ENCODE measurements around the gene TAOK3. TPM values are rescaled to one million over a fixed set of nuclear protein-coding genes. Genes with fewer than 3 reads are reported as not detected.

Gene TAOK3
- total RNA-seq, 1 donor from 2014 or later, result 15.7 TPM

GRCh38 chr12:118219772-118220171 lies 152.9 kb downstream of the TAOK3 start:
- Histone ChIP-seq H3K4me3 (ENCODE audit: insufficient read depth, low read depth, low read length) (no peak overlapping the region), H3K27ac (ENCODE audit: low read depth, low read length) (no peak overlapping the region), H3K9me3 (ENCODE audit: insufficient read depth, low read depth, low read length) (no peaks in the 10 kb centered on the region), H3K4me2 (ENCODE audit: low read length) (no peak overlapping the region), H3K4me1 (ENCODE audit: insufficient read depth, low read length) (no peaks in the 10 kb centered on the region), H3K36me3 (ENCODE audit: insufficient read depth, low read length) (no peaks in the 10 kb centered on the region), H3K27me3 (ENCODE audit: insufficient read depth, low read length) (no peaks in the 10 kb centered on the region), H3K9ac (ENCODE audit: low read length) (no peak overlapping the region), H4K20me1 (ENCODE audit: insufficient read depth, low read length) (no peaks in the 10 kb centered on the region), H3K79me2 (ENCODE audit: insufficient read depth, low read length) (no peaks in the 10 kb centered on the region), H2AFZ (ENCODE audit: low read depth, low read length) (no peak overlapping the region)
- H3K27ac Mint-ChIP-seq (ENCODE audit: unreplicated experiment), result no peak overlapping the region
- no peak for DNase-seq (ENCODE audit: low read depth)
- peaks cover 5% of the 10 kb centered on the region for H3K36me3 Mint-ChIP-seq (ENCODE audit: low read depth, unreplicated experiment)
- H3K4me3 Mint-ChIP-seq (ENCODE audit: unreplicated experiment), result no peak overlapping the region
- H3K9me3 Mint-ChIP-seq (ENCODE audit: unreplicated experiment), result no peaks in the 10 kb centered on the region
- no peaks in the 10 kb centered on the region for H3K4me1 Mint-ChIP-seq (ENCODE audit: low read depth, unreplicated experiment)
- no peak for TF ChIP-seq CTCF (IDR thresholded peaks at IDR 0.05; ENCODE audit: insufficient read depth, low read depth, low read length)
- TF ChIP-seq EZH2 (IDR thresholded peaks at IDR 0.05; ENCODE audit: insufficient read depth, low read length), result no peak
- no peaks in the 10 kb centered on the region for H3K27me3 Mint-ChIP-seq (ENCODE audit: low read depth, unreplicated experiment)
- no peak for FAIRE-seq

GRCh38 chr12:118219106-118219505 lies 153.6 kb downstream of the TAOK3 start:
- Histone ChIP-seq H3K27me3 (ENCODE audit: insufficient read depth, low read length) (no peaks in the 10 kb centered on the region), H3K4me2 (ENCODE audit: low read length) (no peak overlapping the region), H2AFZ (ENCODE audit: low read depth, low read length) (no peak overlapping the region), H3K27ac (ENCODE audit: low read depth, low read length) (no peak overlapping the region), H3K9ac (ENCODE audit: low read length) (no peak overlapping the region), H3K9me3 (ENCODE audit: insufficient read depth, low read depth, low read length) (no peaks in the 10 kb centered on the region), H3K36me3 (ENCODE audit: insufficient read depth, low read length) (no peaks in the 10 kb centered on the region), H3K4me1 (ENCODE audit: insufficient read depth, low read length) (no peaks in the 10 kb centered on the region), H4K20me1 (ENCODE audit: insufficient read depth, low read length) (no peaks in the 10 kb centered on the region), H3K4me3 (ENCODE audit: insufficient read depth, low read depth, low read length) (no peak overlapping the region), H3K79me2 (ENCODE audit: insufficient read depth, low read length) (no peaks in the 10 kb centered on the region)
- DNase-seq (ENCODE audit: low read depth) (no peak), FAIRE-seq (no peak)
- Mint-ChIP-seq H3K4me3 (ENCODE audit: unreplicated experiment) (no peak overlapping the region), H3K27me3 (ENCODE audit: low read depth, unreplicated experiment) (no peaks in the 10 kb centered on the region), H3K9me3 (ENCODE audit: unreplicated experiment) (no peaks in the 10 kb centered on the region), H3K27ac (ENCODE audit: unreplicated experiment) (no peak overlapping the region), H3K36me3 (ENCODE audit: low read depth, unreplicated experiment) (peaks cover 5% of the 10 kb centered on the region), H3K4me1 (ENCODE audit: low read depth, unreplicated experiment) (no peaks in the 10 kb centered on the region)
- no peak for TF ChIP-seq EZH2 (IDR thresholded peaks at IDR 0.05; ENCODE audit: insufficient read depth, low read length)
- no peak for TF ChIP-seq CTCF (IDR thresholded peaks at IDR 0.05; ENCODE audit: insufficient read depth, low read depth, low read length)

GRCh38 chr12:118213452-118213851 lies 159.3 kb downstream of the TAOK3 start:
- Histone ChIP-seq H3K4me2 (ENCODE audit: low read length) (no peak overlapping the region), H3K4me3 (ENCODE audit: insufficient read depth, low read depth, low read length) (no peak overlapping the region), H2AFZ (ENCODE audit: low read depth, low read length) (no peak overlapping the region), H3K27me3 (ENCODE audit: insufficient read depth, low read length) (no peaks in the 10 kb centered on the region), H3K27ac (ENCODE audit: low read depth, low read length) (no peak overlapping the region), H3K4me1 (ENCODE audit: insufficient read depth, low read length) (no peaks in the 10 kb centered on the region), H4K20me1 (ENCODE audit: insufficient read depth, low read length) (no peaks in the 10 kb centered on the region), H3K9me3 (ENCODE audit: insufficient read depth, low read depth, low read length) (no peaks in the 10 kb centered on the region), H3K79me2 (ENCODE audit: insufficient read depth, low read length) (no peaks in the 10 kb centered on the region), H3K9ac (ENCODE audit: low read length) (no peak overlapping the region), H3K36me3 (ENCODE audit: insufficient read depth, low read length) (peaks cover 4% of the 10 kb centered on the region)
- no peak for FAIRE-seq
- no peaks in the 10 kb centered on the region for H3K9me3 Mint-ChIP-seq (ENCODE audit: unreplicated experiment)
- H3K4me1 Mint-ChIP-seq (ENCODE audit: low read depth, unreplicated experiment), result no peaks in the 10 kb centered on the region
- H3K27ac Mint-ChIP-seq (ENCODE audit: unreplicated experiment), result no peak overlapping the region
- H3K27me3 Mint-ChIP-seq (ENCODE audit: low read depth, unreplicated experiment), result no peaks in the 10 kb centered on the region
- peaks cover 5% of the 10 kb centered on the region for H3K36me3 Mint-ChIP-seq (ENCODE audit: low read depth, unreplicated experiment)
- H3K4me3 Mint-ChIP-seq (ENCODE audit: unreplicated experiment), result peak overlapping the region; percentile 18
- no peak for DNase-seq (ENCODE audit: low read depth)
- TF ChIP-seq EZH2 (IDR thresholded peaks at IDR 0.05; ENCODE audit: insufficient read depth, low read length) (no peak), CTCF (IDR thresholded peaks at IDR 0.05; ENCODE audit: insufficient read depth, low read depth, low read length) (no peak)

Measured in astrocyte (in vitro differentiated cells and primary cell).